ENCODE results near the gene NID2. TPM values are rescaled to one million over a fixed set of nuclear protein-coding genes. Genes with fewer than 3 reads are reported as not detected.
A peak's percentile ranks its signal among the peaks of the same experiment; 100 is the strongest.

Gene NID2
- total and polyA plus RNA-seq, 2 donors (not counting 1 experiment from before 2014, with no cell fraction given) = not detected

DNA sequence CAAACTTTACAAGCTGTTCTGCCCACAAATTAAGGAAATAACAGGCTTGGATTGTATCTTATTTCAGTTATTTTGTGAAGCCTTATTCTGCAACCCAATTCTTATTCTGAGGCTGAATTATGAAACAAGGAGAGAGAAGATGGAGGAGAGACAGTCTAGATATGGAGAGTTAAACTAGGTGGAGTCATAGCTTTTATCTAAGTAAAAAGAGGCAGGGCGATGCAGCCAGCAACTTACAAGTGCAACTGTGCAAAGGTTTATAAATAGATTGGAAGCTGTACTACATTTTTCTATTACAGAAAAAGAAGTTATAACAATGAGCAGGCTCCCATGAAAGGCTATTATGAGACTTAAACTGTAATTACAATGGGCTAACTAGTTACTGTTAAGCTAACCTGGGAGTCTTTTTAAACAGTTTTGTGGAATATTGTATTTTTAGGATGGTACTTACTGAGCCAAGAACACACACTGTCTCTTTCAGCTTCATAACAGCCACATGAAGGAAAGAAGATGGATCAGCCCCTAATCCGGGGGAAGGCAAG lies 22.4 kb downstream of the NID2 start:
- Mint-ChIP-seq H3K9me3 (ENCODE audit: insufficient read depth) (no peaks in the 10 kb centered on the region), H3K27me3 (peaks cover 7% of the 10 kb centered on the region), H3K27ac (no peak overlapping the region), H3K4me3 (peak overlapping the region; percentile 2), H3K4me1 (peaks cover 33% of the 10 kb centered on the region)
- Histone ChIP-seq H3K4me2 (replicated peaks; ENCODE audit: low read depth, low read length, poor library complexity, severe bottlenecking) (no peak overlapping the region), H3K4me1 (ENCODE audit: control insufficient read depth in 2 of 2, insufficient read depth in 2 of 2, low read length in 2 of 2) (no peaks in the 10 kb centered on the region), H2AFZ (ENCODE audit: insufficient read depth, low read depth, low read length, poor library complexity, severe bottlenecking) (no peak overlapping the region), H3K9me3 (ENCODE audit: control extremely low read depth in 1 of 3, control insufficient read depth in 2 of 3, insufficient read depth in 1 of 3, low read length in 2 of 3) (no peaks in the 10 kb centered on the region), H4K20me1 (ENCODE audit: control insufficient read depth, insufficient read depth, low read length, poor library complexity, severe bottlenecking) (no peaks in the 10 kb centered on the region), H3K27ac (ENCODE audit: low read length in 2 of 2) (no peak overlapping the region), H3K36me3 (replicated peaks in 1 of 2; ENCODE audit: control extremely low read depth in 1 of 2, control insufficient read depth in 1 of 2, extremely low read depth in 1 of 2, insufficient read depth in 2 of 2, low read length in 1 of 2) (no peaks in the 10 kb centered on the region), H3K27me3 (replicated peaks in 1 of 4; ENCODE audit: control extremely low read depth in 1 of 4, control insufficient read depth in 3 of 4, insufficient read depth in 4 of 4, low read length in 3 of 4) (peaks cover 0 to 13% (median 4%) of the 10 kb centered on the region in 4 experiments), H3K79me2 (ENCODE audit: control insufficient read depth, insufficient read depth, low read length) (no peaks in the 10 kb centered on the region), H3K9ac (ENCODE audit: low read length) (no peak overlapping the region), H3K4me3 (ENCODE audit: control extremely low read depth in 1 of 5, extremely low read depth in 1 of 5, insufficient read depth in 1 of 5, low read depth in 2 of 5, low read length in 4 of 5) (no peak overlapping the region)
- no peak for ATAC-seq (ENCODE audit: low read depth)
- POLR2A ChIA-PET = no interaction called here
- TF ChIP-seq, protein P1, sequence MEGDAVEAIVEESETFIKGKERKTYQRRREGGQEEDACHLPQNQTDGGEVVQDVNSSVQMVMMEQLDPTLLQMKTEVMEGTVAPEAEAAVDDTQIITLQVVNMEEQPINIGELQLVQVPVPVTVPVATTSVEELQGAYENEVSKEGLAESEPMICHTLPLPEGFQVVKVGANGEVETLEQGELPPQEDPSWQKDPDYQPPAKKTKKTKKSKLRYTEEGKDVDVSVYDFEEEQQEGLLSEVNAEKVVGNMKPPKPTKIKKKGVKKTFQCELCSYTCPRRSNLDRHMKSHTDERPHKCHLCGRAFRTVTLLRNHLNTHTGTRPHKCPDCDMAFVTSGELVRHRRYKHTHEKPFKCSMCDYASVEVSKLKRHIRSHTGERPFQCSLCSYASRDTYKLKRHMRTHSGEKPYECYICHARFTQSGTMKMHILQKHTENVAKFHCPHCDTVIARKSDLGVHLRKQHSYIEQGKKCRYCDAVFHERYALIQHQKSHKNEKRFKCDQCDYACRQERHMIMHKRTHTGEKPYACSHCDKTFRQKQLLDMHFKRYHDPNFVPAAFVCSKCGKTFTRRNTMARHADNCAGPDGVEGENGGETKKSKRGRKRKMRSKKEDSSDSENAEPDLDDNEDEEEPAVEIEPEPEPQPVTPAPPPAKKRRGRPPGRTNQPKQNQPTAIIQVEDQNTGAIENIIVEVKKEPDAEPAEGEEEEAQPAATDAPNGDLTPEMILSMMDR (IDR thresholded peaks at IDR 0.05) = no peak
- TF ChIP-seq EZH2 (IDR thresholded peaks at IDR 0.05; ENCODE audit: borderline replicate concordance, insufficient read depth, low read depth, low read length, poor library complexity, severe bottlenecking) = no peak
- no peak for DNase-seq
- CTCF ChIA-PET = interaction anchor here (0.5 kb wide), 1 partner anchor 985 kb away, joined by 3 read pairs; no protein-coding TSS in a partner anchor
- no CpG with 5 or more reads among the region's 2 CpGs for whole genome bisulfite sequencing (ENCODE audit: insufficient coverage)
- intact Hi-C loops (cut with micrococcal nuclease) = no loop called here

DNA sequence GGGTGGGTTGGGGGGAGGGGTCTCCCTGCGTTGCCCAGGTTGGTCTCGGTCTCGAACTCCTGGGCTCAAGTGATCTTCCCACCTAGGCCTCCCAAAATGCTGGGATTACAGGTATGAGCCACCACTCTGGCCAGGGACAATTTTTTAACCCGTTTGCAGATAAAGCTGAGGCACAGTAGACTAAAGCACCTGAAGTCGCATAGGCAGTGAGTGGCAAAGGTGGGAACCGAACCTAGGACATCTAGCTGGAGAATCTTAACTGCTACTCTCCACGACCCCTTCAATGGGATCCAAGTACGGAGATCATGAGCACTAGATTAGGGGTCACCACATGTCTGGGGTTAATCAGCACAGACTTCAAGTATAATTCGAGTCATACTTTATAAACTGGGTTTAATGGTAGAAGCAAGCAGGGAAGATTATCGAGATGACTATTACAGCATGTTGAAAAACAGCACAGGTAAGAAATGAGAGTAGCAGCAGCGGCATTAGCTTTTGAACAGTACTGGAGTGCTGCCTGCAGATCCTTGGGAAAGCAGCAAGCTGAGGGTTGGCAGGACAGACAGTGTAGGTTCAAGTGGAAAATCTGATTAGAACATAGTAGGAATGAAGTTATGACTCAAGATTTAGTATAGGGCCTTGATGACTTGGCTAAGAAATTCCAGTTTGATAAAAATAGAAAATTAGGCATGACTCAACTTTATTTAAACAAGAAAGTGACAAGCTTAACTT lies 23.9 kb downstream of the NID2 start:
- Histone ChIP-seq H3K9me3 (ENCODE audit: control extremely low read depth in 1 of 3, control insufficient read depth in 2 of 3, insufficient read depth in 1 of 3, low read length in 2 of 3) (no peaks in the 10 kb centered on the region), H3K27me3 (replicated peaks in 1 of 4; ENCODE audit: control extremely low read depth in 1 of 4, control insufficient read depth in 3 of 4, insufficient read depth in 4 of 4, low read length in 3 of 4) (peaks cover 0 to 13% (median 4%) of the 10 kb centered on the region in 4 experiments), H2AFZ (ENCODE audit: insufficient read depth, low read depth, low read length, poor library complexity, severe bottlenecking) (no peak overlapping the region), H3K9ac (ENCODE audit: low read length) (no peak overlapping the region), H3K4me1 (ENCODE audit: control insufficient read depth in 2 of 2, insufficient read depth in 2 of 2, low read length in 2 of 2) (no peaks in the 10 kb centered on the region), H3K4me2 (replicated peaks; ENCODE audit: low read depth, low read length, poor library complexity, severe bottlenecking) (no peak overlapping the region), H3K36me3 (replicated peaks in 1 of 2; ENCODE audit: control extremely low read depth in 1 of 2, control insufficient read depth in 1 of 2, extremely low read depth in 1 of 2, insufficient read depth in 2 of 2, low read length in 1 of 2) (no peaks in the 10 kb centered on the region), H3K4me3 (ENCODE audit: control extremely low read depth in 1 of 5, extremely low read depth in 1 of 5, insufficient read depth in 1 of 5, low read depth in 2 of 5, low read length in 4 of 5) (no peak overlapping the region), H4K20me1 (ENCODE audit: control insufficient read depth, insufficient read depth, low read length, poor library complexity, severe bottlenecking) (no peaks in the 10 kb centered on the region), H3K79me2 (ENCODE audit: control insufficient read depth, insufficient read depth, low read length) (no peaks in the 10 kb centered on the region), H3K27ac (ENCODE audit: low read length in 2 of 2) (no peak overlapping the region)
- no peak for TF ChIP-seq EZH2 (IDR thresholded peaks at IDR 0.05; ENCODE audit: borderline replicate concordance, insufficient read depth, low read depth, low read length, poor library complexity, severe bottlenecking)
- TF ChIP-seq, protein P1 (IDR thresholded peaks at IDR 0.05) = no peak
- ChIA-PET POLR2A (no interaction called here), CTCF (no interaction called here)
- 90% methylated on average over 11 of the region's 11 CpGs for WGBS (ENCODE audit: insufficient coverage)
- no peaks in the 10 kb centered on the region for H3K9me3 Mint-ChIP-seq (ENCODE audit: insufficient read depth)
- ATAC-seq (ENCODE audit: low read depth) (no peak), DNase-seq (no peak)
- intact Hi-C loops (cut with micrococcal nuclease) = no loop called here
- H3K4me3 Mint-ChIP-seq = no peak overlapping the region
- H3K27me3 Mint-ChIP-seq = peaks cover 7% of the 10 kb centered on the region
- H3K27ac Mint-ChIP-seq = no peak overlapping the region
- peaks cover 33% of the 10 kb centered on the region for H3K4me1 Mint-ChIP-seq

Measured in B cell (primary cell).